Nephron (organoid): ENCODE measurements around the gene CEMIP2.
A peak's percentile ranks its signal among the peaks of the same experiment; 100 is the strongest.

ENCODE experiments used
- H3K27ac Mint-ChIP-seq, 3 experiments: 2 replicates each; pipeline ENCODE4 v1.8.0; 2020; ENCODE audit warnings: mixed read lengths in 3 of 3, mild to moderate bottlenecking in 2 of 3, moderate library complexity in 1 of 3
- H3K27me3 Mint-ChIP-seq: 2 replicates; pipeline ENCODE4 v1.8.0; 2021; ENCODE audit warnings: low read depth, mild to moderate bottlenecking, moderate library complexity, mixed read lengths
- H3K36me3 Mint-ChIP-seq: 2 replicates; pipeline ENCODE4 v1.8.0; 2020; ENCODE audit warnings: low read depth, mixed read lengths
- H3K4me1 Mint-ChIP-seq: 2 replicates; pipeline ENCODE4 v1.8.0; 2020; ENCODE audit warnings: mixed read lengths
- H3K4me3 Mint-ChIP-seq, 3 experiments: 2 replicates each; pipeline ENCODE4 v1.8.0; 2020; ENCODE audit warnings: mild to moderate bottlenecking in 3 of 3, mixed read lengths in 3 of 3, moderate library complexity in 2 of 3
- H3K9me3 Mint-ChIP-seq: 2 replicates; pipeline ENCODE4 v1.8.0; 2020; ENCODE audit warnings: mixed read lengths
- CTCF ChIP-seq, 3 experiments: fragments of 200-600 bp; sonication (generic); IDR thresholded peaks; one replicate each; pipeline ENCODE4 v1.5.0; 2021; ENCODE audit warnings: antibody characterized with exemption in 3 of 3; ENCODE audit not compliant: unreplicated experiment in 3 of 3

The CEMIP2 gene, protein sequence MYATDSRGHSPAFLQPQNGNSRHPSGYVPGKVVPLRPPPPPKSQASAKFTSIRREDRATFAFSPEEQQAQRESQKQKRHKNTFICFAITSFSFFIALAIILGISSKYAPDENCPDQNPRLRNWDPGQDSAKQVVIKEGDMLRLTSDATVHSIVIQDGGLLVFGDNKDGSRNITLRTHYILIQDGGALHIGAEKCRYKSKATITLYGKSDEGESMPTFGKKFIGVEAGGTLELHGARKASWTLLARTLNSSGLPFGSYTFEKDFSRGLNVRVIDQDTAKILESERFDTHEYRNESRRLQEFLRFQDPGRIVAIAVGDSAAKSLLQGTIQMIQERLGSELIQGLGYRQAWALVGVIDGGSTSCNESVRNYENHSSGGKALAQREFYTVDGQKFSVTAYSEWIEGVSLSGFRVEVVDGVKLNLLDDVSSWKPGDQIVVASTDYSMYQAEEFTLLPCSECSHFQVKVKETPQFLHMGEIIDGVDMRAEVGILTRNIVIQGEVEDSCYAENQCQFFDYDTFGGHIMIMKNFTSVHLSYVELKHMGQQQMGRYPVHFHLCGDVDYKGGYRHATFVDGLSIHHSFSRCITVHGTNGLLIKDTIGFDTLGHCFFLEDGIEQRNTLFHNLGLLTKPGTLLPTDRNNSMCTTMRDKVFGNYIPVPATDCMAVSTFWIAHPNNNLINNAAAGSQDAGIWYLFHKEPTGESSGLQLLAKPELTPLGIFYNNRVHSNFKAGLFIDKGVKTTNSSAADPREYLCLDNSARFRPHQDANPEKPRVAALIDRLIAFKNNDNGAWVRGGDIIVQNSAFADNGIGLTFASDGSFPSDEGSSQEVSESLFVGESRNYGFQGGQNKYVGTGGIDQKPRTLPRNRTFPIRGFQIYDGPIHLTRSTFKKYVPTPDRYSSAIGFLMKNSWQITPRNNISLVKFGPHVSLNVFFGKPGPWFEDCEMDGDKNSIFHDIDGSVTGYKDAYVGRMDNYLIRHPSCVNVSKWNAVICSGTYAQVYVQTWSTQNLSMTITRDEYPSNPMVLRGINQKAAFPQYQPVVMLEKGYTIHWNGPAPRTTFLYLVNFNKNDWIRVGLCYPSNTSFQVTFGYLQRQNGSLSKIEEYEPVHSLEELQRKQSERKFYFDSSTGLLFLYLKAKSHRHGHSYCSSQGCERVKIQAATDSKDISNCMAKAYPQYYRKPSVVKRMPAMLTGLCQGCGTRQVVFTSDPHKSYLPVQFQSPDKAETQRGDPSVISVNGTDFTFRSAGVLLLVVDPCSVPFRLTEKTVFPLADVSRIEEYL (N-terminal part only)

GRCh38 chr9:71768388-71769174 is at the start of gene CEMIP2:
Gene CEMIP2 (minus strand): TSS chr9:71768513. CDS start chr9:71750373, 18,140 bp downstream.
- Mint-ChIP-seq H3K27me3 (peaks cover 18% of the 10 kb centered on the region), H3K4me3 (peak within 1 kb of the TSS; percentile 95 to 98 (median 95)), H3K9me3 (no peaks in the 10 kb centered on the region), H3K36me3 (no peaks in the 10 kb centered on the region), H3K27ac (peak within 1 kb of the TSS; percentile 77 to 91 (median 89)), H3K4me1 (peaks cover 39% of the 10 kb centered on the region)
- TF ChIP-seq CTCF (IDR thresholded peaks at IDR 0.05; ENCODE audit: unreplicated experiment in 3 of 3): peak; percentile 48 to 68 (median 61)

DNA sequence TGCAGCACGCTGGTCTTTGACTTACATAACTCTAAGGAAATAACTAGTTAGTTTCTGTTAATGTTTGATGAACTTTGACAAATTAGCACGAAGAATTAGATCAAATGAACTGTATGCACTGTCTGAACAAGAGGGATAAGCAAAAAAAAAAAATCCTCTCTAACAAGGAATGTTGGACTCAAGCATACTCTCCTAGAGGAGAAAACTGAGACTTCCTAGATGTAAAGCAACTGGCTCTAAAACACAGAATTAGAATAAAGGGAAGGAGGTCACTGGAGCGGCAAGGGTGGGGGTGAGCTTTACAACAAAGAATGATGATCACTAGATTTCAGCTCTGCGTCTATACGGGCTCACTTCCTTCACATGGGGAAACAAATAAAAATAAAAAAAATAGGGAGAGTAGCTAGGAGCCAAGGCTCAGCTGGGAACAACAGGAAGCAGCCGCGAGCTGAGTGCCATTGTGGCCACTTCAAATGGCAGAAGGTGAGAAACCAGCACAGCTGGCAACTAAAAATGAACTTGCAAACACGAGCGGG is 48.7 kb upstream of the CEMIP2 start:
- Mint-ChIP-seq H3K27me3 (no peaks in the 10 kb centered on the region), H3K36me3 (no peaks in the 10 kb centered on the region), H3K27ac (peak overlapping the region in 2 of 3 experiments; percentile 24 to 30), H3K4me1 (peaks cover 37% of the 10 kb centered on the region), H3K4me3 (no peak overlapping the region), H3K9me3 (no peaks in the 10 kb centered on the region)
- TF ChIP-seq CTCF (IDR thresholded peaks at IDR 0.05; ENCODE audit: unreplicated experiment in 3 of 3): no peak

DNA sequence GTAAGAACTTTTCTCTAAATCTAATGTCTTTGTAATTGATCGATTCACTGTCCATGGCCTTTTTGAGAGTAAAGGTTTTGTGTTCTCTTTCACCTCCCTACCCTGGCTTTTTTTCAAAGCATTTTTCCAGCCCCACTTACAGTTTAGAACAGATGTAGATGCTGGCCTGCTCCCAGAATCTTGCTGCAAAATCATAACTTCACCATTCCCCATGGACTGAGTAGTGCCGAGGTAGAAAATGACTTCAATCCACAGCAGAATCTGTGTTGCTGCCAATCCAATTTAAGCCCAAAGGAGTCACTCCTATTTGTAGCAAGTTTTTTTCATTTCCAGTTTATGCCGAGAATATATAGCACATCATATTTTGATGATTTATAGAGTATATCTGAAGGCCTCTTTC is 46.5 kb upstream of the CEMIP2 start:
- no peaks in the 10 kb centered on the region for H3K36me3 Mint-ChIP-seq
- H3K9me3 Mint-ChIP-seq: no peaks in the 10 kb centered on the region
- H3K27me3 Mint-ChIP-seq: no peaks in the 10 kb centered on the region
- peak overlapping the region; percentile 28 to 41 (median 37) for H3K27ac Mint-ChIP-seq
- TF ChIP-seq CTCF (IDR thresholded peaks at IDR 0.05; ENCODE audit: unreplicated experiment in 3 of 3): no peak
- no peak overlapping the region for H3K4me3 Mint-ChIP-seq
- peaks cover 37% of the 10 kb centered on the region for H3K4me1 Mint-ChIP-seq

GRCh38 chr9:71814226-71814625 is 45.9 kb upstream of the CEMIP2 start:
- TF ChIP-seq CTCF (IDR thresholded peaks at IDR 0.05; ENCODE audit: unreplicated experiment in 3 of 3): no peak
- Mint-ChIP-seq H3K27ac (peak overlapping the region in 2 of 3 experiments; percentile 28 to 41), H3K36me3 (no peaks in the 10 kb centered on the region), H3K4me3 (no peak overlapping the region), H3K9me3 (no peaks in the 10 kb centered on the region), H3K27me3 (no peaks in the 10 kb centered on the region), H3K4me1 (peaks cover 37% of the 10 kb centered on the region)

GRCh38 chr9:71812385-71812784 is 44.1 kb upstream of the CEMIP2 start:
- Mint-ChIP-seq H3K27ac (peak overlapping the region in 2 of 3 experiments; percentile 43 to 66), H3K27me3 (no peaks in the 10 kb centered on the region), H3K9me3 (no peaks in the 10 kb centered on the region), H3K4me3 (no peak overlapping the region), H3K4me1 (peaks cover 34% of the 10 kb centered on the region), H3K36me3 (no peaks in the 10 kb centered on the region)
- no peak for TF ChIP-seq CTCF (IDR thresholded peaks at IDR 0.05; ENCODE audit: unreplicated experiment in 3 of 3)
